Middle frontal gyrus (tissue), 1 donor: ENCODE measurements around the gene LYPD3.
A peak's percentile ranks its signal among the peaks of the same experiment; 100 is the strongest.
"Not testable (repeated sequence)": the region's sequence is repeated elsewhere in the genome, so short reads cannot be mapped to it uniquely, and the experiment has no call there.

ENCODE experiments used
- DNase-seq: peaks from one replicate; pipeline ENCODE4 v3.0.0-alpha.2; 2015; ENCODE audit warnings: low spot score; ENCODE audit errors: extremely low spot score

Gene LYPD3

DNA sequence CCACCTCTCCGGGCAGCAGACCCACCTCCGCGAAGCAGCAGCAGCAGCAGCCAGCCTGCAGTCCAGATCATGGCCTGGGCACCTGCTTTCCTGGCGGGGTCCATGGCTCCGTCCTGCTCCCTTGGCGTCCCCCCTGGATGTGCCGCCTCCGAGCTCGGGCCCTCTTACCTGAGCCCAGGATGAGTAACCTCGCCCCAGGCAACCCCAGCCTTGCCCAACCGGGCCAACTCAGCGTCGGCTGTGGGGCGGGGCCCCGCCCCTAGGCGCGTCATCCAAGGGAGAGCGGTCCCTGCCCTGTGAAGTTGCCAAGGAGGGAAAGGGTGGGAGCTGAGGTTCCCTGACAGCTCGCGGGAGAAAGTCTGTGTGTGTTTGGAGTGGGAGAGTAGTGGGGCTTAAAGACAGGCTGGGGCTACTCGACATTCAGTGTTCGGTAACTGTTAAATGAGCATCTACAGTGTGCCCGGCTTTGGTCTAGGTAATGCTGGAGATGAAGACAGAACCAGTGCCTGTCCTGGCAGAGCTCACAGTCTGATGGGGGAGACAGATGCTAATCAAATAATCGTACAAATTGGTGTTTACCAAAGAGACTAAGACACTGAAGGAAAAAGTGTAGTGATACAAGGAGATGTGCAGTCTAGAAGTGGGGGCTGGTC is at the start of gene LYPD3:
Gene LYPD3, minus strand, starts transcription at position 141 of the 653 bp plus-strand sequence. Its CDS starts 37 bp downstream, at position 104.
- no peak for DNase-seq

DNA sequence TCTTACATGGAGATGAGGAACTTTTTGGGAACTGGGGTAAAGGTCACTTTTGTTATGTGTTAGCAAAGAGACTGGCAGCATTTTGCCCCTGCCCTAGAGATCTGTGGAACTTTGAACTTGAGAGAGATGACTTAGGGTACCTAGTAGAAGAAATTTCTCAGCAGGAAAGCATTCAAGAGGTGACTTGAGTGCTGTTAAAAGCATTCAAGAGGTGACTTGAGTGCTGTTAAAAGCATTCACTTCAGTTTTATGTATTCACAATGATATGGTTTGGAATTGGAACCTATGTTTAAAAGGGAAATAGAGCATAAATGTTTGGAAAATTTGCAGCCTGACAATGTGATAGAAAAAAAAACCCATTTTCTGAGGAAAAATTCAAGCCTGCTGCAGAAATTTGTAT is 47.0 kb upstream of the LYPD3 start:
- not testable (repeated sequence) for DNase-seq

- DNase-seq: no peak
These were observed 45.9 kb upstream of the LYPD3 start for GRCh38 chr19:43511324-43511723.

DNA sequence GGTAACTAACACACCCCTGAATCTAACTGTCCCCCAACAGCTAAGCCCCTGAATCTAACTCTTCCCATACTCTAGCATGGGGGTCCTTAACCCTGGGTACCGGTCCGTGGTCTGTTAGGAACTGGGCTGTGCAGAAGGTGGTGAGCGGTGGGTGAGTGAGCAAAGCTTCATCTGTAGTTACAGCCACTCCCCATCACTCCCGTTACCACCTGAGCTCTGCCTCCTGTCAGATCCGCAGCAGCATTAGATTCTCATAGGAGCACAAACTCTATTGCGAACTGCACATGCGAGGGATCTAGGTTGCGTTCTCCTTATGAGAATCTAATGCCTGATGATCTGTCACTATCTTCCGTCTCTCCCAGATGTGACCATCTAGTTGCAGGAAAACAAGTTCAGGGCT is 45.3 kb upstream of the LYPD3 start:
- no peak for DNase-seq

DNA sequence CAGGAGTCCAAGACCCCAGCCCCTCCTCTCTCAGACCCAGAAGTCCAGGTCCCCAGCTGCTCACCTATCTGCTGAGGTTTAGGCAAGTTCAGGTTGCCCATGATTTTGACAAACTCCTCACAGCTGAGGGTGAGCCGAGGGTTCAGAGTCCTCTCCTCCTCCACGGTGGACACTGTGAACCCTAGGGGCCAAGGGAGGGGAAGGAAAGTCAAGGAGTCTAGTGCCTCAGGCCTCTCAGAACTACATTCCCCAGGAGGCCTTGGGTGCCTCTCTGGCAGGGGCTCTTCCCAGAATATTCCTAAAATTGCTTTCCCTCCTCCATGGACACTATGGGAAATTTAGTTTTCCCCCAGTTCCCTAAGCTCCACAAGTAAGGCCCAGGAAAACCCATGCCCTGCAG is 42.5 kb upstream of the LYPD3 start:
- no peak for DNase-seq

DNA sequence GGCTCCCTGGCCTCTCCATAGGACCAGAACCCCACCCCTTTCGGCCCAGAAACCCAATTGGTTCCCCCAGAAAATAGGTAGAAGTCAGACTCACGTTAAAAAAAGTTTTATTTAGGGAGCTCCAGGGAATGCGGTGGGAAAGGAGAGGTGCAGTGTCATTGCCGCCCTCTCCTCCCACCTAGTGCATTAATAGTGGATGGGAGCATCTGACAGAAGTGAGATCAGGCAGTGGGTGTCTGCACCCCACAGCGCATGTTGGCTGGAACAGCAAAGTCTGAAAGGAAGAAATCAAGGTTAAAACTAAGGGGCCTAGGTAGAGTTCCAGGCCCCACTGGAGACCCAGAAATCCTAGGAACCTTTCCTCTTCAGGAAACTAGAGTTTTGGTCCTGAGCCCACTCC is 41.2 kb upstream of the LYPD3 start:
- DNase-seq: no peak

- DNase-seq: no peak
These were observed 40.5 kb upstream of the LYPD3 start for GRCh38 chr19:43505941-43506340.

DNA sequence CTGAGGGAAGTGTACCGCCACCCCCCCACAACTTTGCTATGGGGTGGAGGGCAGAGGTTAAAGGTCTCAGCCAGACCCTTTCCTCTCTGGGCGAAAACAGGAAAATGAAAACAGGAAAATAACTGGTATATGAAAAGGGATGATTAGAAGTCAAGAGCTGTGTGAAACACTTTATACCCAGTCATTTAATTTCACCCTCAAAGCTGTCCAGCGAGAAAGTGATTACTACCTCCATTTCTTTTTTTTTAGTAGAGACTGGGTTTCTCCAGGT is 39.7 kb upstream of the LYPD3 start:
- DNase-seq: no peak

DNA sequence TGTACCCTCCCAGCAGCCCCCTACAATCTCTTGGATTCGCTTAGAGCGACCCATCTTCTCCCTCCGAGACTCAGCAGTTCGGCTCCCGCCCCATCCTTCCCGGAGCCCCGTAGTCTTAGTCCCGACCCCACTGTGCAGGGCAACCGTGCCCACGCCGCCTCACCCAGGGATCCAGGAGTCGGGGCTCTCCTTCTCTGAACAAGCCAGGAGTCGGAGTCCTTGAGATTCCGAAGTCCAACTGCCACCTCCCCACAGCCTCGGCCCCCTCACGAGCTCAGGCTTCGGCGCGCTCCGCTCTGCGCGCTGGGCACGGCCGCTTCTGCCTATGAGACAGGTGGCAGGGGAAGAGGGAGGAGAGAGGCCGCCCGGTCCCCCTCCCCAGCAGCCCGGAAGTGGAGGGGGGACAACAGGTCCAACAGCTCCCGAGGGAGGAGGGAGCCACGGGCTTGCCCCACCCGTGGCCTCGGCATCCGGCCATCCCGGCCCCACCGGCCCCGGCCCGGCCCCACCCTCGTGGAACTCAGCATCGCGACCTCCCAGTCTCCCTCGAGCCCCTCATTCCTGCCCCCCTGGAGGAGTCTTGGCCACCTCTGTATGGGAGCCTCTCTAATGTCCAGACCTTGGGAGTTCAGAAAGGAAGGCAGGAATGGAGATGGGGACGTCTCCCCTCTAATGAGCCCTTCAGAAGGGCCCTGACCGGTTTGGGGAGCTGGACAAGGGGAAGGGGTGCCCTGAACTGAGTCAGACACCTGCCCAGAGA is 39.2 kb upstream of the LYPD3 start, which contains the start of gene PHLDB3:
Gene PHLDB3, minus strand, starts transcription at position 321 of the 760 bp plus-strand sequence. CDS start 628 bp downstream, outside the sequence.
- DNase-seq: no peak

GRCh38 chr19:43503501-43504425 is 38.4 kb upstream of the LYPD3 start:
- peak; percentile 89 for DNase-seq

GRCh38 chr19:43502419-43502976 is 37.1 kb upstream of the LYPD3 start:
- no peak for DNase-seq

DNA sequence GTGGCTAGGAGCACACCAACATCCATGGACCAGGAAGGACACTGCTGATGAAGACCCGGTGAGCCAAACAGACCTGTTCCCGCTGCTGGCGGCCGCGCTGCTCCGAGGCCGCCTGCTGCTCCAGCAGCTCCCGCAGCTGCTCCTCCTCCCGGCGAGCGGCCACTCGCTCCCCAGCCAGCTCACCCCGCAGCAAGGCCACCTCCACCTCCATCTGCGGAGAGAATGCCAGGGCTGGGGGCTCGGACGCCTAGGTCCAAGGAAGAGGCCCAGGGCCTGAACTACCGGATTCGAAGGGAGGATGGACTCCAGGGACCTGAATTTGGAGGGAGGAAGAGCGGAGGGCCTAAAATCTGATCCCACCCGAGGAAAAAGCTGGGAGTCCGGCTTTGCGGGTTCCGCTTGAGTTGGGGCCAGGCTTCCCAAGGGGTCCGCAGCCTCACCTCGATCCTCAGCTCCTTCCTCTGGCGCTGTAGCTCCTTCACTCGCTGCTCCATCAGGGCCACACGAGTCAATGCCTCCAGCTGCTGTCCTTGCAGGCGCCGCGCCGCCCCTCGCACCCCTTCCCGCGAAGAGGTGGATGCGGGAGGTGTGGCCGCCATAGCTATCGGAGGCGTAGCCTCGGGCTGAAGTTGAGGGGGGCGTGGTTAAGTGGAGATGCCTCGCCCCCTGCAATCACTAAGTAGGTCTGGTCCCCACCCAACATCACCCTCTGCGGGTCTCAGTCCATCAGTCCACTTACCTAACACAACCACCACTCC is 36.4 kb upstream of the LYPD3 start:
- no peak for DNase-seq

DNA sequence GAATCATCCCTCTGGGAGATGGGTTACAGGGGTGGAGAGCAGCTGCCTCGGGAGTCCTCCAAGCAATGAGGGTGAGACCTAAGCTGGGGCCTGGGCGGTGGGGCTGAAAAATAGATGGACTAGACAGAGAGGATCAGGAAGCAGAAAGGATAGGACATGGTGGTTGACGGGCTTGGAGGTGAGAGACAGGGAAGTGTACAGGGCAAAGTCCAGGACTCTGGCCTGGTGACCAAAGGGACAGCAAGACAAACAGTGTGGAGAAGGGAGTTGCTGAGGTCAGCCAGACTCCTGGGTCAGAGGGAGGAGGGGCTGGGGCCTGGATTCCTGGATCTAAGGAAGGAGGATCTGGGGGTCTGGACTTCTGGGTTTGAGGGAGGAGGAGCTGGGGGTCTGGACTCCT is 33.6 kb upstream of the LYPD3 start:
- no peak for DNase-seq

- DNase-seq: no peak
These were observed 32.9 kb upstream of the LYPD3 start for GRCh38 chr19:43498233-43498842.

GRCh38 chr19:43496960-43497359 is 31.6 kb upstream of the LYPD3 start:
- DNase-seq: no peak

- DNase-seq: no peak
These were observed 29.7 kb upstream of the LYPD3 start for GRCh38 chr19:43495082-43495481.

DNA sequence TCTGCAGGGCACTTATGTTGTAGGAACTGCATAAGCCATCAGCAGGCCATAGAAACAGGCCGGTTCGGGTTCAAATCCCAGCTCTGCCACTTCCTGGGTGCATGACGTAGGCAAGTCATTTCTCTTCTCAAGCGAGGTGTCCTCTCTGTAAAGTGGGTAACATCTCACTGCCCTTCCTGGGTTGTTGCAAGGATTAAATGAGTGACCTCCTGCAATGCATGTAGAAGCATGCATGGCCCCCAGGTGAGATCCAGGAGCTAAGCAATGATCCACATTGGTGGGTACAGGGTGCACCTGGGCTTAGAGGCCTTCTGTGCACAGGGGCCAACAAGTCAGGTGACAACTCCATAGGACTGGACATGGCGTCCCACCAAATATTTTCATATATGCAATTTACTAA is 25.4 kb upstream of the LYPD3 start:
- DNase-seq: no peak

DNA sequence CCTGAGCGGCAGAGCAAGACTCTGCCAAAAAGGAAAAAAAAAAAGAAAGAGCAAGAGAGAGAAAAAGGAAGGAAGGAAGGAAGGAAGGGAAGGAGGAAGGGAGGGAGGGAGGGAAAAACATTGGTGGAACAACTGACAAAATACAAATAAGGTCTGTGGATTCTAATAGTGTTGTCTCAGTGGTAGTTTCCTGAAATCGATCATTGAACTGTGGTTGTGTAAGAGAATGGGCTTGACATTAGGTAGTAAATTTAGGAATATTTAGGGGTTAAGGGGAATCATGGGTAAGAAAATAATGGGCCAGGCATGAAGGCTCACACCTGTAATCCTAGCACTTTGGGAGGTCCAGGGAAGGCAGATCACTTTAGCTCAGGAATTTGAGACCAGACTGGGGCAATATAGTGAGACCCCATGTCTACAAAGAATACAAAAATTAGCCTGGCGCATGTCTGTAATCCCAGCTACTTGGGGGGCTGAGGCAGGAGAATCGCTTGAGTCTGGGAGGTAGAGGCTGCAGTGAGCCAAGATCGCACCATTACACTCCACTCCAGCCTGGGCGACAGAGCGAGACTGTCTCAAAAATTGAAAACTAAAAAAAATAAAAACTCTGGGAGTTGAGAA is 24.7 kb upstream of the LYPD3 start:
- no peak for DNase-seq

- DNase-seq: no peak
These were observed 23.9 kb upstream of the LYPD3 start for GRCh38 chr19:43489310-43489709.

DNA sequence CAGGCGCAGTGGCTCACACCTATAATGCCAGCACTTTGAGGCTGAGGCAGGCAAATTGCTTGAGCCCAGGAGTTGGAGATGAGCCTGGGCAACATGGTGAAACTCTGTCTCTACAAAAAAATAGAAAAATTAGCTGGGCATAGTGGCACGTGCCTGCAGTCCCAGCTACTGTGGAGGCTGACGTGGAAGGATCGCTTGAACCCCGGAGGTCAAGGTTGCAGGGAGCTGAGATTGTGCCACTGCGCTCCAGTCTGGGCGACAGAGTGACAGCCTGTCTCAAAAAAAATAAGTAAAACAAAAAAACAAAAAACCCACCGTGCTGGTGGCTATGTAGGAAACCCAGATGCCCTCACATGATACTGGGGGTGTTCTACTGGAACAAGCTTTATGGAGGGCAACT is 22.8 kb upstream of the LYPD3 start:
- no peak for DNase-seq
